ENCODE measurements around the gene ASPHD1.
"Not testable (repeated sequence)": the region's sequence is repeated elsewhere in the genome, so short reads cannot be mapped to it uniquely, and the experiment has no call there.

The ASPHD1 gene, protein sequence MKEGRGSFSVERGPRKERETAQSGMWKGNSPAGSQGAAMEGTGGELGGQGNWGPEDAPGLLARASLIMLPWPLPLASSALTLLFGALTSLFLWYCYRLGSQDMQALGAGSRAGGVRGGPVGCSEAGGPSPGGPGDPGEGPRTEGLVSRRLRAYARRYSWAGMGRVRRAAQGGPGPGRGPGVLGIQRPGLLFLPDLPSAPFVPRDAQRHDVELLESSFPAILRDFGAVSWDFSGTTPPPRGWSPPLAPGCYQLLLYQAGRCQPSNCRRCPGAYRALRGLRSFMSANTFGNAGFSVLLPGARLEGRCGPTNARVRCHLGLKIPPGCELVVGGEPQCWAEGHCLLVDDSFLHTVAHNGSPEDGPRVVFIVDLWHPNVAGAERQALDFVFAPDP

GRCh38 chr16:29900102-29900887, at the start of gene ASPHD1:
Gene ASPHD1 (plus strand): TSS chr16:29900488. CDS start chr16:29900972, 484 bp downstream.
- peak; percentile 20 for DNase-seq (ENCODE audit: low read depth)

- DNase-seq (ENCODE audit: low read depth) = no peak
Measured at GRCh38 chr16:29850998-29851397, 49.3 kb upstream of the ASPHD1 start.

- DNase-seq (ENCODE audit: low read depth) = no peak
Measured at GRCh38 chr16:29852654-29853053, 47.6 kb upstream of the ASPHD1 start.

GRCh38 chr16:29854520-29855100, 45.7 kb upstream of the ASPHD1 start:
- no peak for DNase-seq (ENCODE audit: low read depth)

DNA sequence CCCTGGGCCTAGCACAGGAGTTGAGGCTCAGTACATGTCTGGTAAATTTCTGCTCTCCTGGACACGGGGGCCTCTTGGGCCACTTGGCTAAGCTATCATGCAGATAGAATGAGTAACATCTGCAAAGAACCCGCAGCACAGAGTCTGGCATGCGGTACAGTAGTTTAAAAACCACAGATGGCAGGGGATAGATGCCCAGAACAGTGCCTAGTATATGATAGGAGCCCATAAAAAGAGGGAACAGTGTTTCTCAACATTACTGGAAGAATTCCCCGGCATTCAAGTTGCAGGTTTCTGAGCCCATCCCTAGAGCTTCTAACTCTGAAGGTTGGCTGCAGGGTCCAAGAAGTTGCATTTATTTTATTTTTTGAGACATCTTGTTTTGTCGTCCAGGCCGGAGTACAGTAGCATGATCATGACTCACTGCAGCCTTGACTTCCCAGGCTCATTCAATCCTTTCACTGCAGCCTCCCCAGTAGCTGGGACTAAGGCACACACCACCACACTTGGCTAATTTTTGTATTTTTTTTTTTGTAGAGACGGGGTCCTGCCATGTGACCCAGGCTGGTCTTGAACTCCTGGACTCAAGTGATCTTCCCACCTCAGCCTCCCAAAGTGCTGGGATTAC, 43.0 kb upstream of the ASPHD1 start:
- DNase-seq (ENCODE audit: low read depth) = no peak

DNA sequence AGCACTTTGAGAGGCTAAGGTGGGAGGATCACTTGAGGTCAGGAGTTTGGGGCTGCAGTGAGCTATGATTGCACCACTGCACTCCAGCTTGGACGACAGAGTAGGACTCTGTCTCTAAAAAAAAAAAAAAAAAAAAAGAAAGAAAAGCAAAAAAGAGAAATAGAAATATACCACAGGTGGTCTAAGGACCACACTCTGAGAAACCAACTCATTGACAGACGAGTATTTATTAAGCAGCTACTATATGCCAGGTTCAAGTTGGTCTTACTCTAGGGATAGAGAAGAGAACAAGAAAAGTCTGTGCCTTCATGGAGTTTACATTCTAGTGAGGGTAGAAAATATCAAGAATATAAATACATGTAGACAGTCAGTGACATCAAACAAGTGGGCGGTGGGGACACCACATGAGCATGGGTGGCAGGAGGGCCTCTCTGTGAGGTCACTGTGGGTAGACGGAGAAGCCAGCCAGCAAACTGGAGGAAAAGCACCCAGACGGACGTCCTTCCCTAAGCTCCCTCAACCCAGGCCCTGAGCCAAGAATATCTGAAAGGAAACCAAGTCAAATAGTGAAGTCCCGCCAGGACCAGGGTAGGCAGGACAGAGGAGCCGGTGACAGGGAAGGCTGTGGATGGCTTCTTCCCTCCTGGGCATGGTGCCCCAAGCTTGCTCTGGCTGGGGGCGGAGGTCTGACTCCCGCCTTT, 42.0 kb upstream of the ASPHD1 start:
- no peak for DNase-seq (ENCODE audit: low read depth)

DNA sequence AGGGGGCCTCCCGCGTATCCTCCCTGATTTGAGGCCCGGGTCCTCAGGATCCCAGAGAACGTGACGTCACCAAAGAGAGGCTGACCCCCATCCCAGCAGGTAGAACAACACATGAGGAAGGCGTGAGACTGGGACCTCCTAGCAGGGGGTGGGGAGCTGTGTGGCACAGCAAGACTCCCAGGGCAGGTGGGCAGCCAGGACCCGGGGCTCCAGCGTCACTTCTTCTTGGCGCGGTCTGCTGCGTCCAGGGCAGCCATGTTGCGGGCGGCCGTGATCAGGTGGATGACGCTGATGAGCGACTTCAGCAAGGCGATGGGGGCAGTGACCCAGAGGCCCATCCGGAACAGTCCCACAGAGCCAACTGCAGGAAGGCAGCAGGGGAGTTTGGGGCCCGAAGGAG, 41.3 kb upstream of the ASPHD1 start:
- no peak for DNase-seq (ENCODE audit: low read depth)

DNA sequence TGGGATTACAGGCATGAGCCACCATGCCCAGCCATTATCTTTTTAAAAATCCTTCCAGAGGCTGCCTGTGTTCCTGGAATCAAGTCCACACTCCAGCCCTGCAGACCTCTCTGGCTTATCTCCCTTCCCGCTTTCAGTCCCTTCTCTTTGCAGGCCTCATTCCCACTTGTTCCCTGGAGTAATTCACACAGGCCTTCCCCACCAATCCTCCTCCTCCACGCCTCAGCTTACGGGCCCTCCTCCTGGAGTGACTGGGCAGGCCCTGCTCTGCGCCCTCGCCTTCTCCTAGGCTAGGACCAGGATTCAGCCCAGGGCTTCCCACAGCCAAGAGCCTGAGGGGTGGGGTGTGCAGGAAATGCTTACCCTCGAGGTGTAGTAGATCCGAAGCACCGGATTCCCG, 40.1 kb upstream of the ASPHD1 start:
- no peak for DNase-seq (ENCODE audit: low read depth)

DNA sequence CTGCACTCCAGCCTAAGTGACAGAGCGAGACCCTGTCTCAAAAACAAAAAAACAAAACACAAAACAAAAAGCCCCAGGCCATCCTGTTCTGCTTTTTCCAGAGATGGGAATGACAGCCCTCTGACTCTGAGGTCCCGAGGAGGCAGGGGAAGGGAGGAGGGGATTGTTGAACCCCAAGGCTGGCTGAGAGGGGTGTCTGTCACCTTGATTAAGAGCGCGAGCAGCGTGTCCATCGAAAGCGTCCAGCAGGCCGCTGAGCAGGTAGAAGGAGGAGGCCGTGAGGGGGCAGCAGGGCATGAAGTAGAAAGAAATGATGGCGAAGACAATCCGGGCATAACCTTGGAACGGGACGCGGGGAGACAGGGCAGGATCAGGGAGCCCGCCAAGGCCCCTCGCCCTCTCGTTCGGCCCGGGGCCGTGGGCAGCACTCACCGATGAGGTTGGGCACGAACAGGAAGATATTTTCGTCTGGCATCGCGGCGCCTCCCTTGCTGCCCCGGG, 37.9 kb upstream of the ASPHD1 start:
- DNase-seq (ENCODE audit: low read depth) = no peak

DNA sequence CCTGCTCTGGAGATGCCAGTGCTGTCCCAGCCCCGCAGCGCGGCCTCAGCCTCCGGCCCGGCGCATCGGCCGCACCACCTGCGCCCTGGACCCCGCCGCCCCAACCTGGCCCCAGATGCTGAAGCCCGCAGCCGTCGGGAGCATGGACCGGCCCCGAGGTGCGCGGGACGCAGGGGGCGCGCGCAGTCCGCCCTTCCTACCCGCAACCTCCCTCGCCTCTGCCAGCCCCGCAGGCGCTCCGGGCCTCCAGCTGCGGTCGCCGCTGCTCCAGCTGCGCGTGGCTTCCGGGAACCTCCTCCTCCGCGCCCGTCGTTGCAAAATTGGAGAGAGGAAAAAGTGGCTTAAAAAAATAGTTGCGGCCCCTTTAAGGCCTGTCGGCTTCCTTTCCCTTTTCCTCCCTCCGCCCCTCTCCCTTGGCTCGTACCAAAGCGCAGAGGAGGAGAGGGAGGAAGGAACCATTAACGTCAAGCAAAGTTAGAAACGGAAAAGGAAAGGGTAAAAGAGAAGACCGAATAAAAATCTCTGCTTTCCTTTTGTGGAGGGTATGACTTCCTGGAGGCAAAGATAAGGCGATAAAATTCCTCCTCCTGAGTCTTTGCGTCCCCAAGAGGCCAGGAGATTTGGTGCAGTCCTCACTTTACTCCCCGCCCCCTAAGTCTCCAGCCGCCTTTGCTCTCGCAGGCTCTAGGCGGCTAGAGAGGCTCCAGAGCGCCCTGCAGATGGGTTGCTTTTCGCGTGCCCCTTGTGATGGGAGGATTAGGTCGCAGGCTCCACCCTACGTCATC, 37.2 kb upstream of the ASPHD1 start, which contains the start of gene CDIPT:
TSS of gene CDIPT (minus strand) at position 343 of the 785 bp plus-strand sequence. CDS start 369 bp downstream, outside the sequence.
- DNase-seq (ENCODE audit: low read depth) = peak; percentile 78

DNA sequence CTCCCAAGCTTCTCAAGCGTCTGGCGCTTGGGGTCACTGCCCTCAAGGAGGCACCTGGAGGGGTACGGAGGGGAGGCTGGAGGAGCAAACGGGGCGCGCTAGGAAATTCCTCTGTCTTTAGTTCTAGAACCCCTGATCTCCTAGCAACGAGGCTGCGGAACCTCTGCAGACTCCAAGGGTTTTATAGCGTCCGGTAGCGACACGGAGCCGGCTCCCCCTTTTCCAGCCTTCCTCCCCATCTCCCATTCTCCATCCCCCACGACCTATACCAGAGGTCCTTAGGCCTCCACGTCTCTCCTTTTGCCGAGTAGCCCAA, 36.7 kb upstream of the ASPHD1 start:
- no peak for DNase-seq (ENCODE audit: low read depth)

GRCh38 chr16:29864205-29864604, 36.1 kb upstream of the ASPHD1 start:
- DNase-seq (ENCODE audit: low read depth) = no peak

GRCh38 chr16:29868396-29869009, 31.8 kb upstream of the ASPHD1 start:
- no peak for DNase-seq (ENCODE audit: low read depth)

DNA sequence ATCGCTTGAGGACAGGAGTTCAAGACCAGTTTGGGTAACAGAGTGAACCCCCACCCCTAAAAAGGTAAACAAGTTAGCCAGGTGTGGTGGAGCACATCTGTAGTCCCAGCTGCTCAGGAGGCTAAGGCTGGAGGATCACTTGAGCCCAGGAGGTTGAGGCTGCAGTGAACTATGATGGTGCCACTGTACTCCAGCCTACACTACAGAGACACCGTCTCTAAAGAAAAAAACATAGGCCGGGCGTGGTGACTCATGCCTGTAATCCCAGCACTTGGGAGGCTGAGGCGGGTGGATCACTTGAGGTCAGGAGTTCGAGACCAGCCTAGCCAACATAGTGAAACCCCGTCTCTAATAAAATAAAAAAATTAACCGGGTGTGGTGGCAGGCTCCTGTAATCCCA, 31.2 kb upstream of the ASPHD1 start:
- DNase-seq (ENCODE audit: low read depth) = not testable (repeated sequence)

- DNase-seq (ENCODE audit: low read depth) = no peak
Measured at GRCh38 chr16:29871822-29872546, 28.3 kb upstream of the ASPHD1 start.

GRCh38 chr16:29873319-29873718, 27.0 kb upstream of the ASPHD1 start:
- no peak for DNase-seq (ENCODE audit: low read depth)

- no peak for DNase-seq (ENCODE audit: low read depth)
Measured at GRCh38 chr16:29875206-29875605, 25.1 kb upstream of the ASPHD1 start.

- no peak for DNase-seq (ENCODE audit: low read depth)
Measured at GRCh38 chr16:29876217-29876593, 24.1 kb upstream of the ASPHD1 start.

GRCh38 chr16:29876594-29877249, 23.6 kb upstream of the ASPHD1 start:
- no peak for DNase-seq (ENCODE audit: low read depth)

Measured in stimulated activated CD8-positive, alpha-beta memory T cell treated with anti-CD3 and anti-CD28 coated beads, Interleukin-7, amount 100 ng/mL, for 24 hours (primary cell).